Spleen (tissue), 11 donors: ENCODE results near the gene GLTP. TPM values are rescaled to one million over a fixed set of nuclear protein-coding genes. Genes with fewer than 3 reads are reported as not detected.

Experiments
- DNase-seq: peaks from one replicate; pipeline ENCODE4 v3.0.0-alpha.2; 2020
- H3K27ac ChIP-seq, 8 donors: fragments of 200-600 bp; sonication (generic) in 7 of 8; 1 replicate in 4 of 8; 2 replicates in 4 of 8; pipeline versions ENCODE4 v1.5.0 to v1.8.0; 2016 to 2021; ENCODE audit warnings: inconsistent platforms in 4 of 8, mild to moderate bottlenecking in 4 of 8, moderate library complexity in 1 of 8
- H3K27me3 ChIP-seq, 7 donors: fragments of 200-600 bp; sonication (generic) in 6 of 7; replicated peaks in 1 of 7; 1 replicate in 4 of 7; 2 replicates in 3 of 7; pipeline versions ENCODE4 v1.5.0 to v1.8.0; 2016 to 2021; ENCODE audit warnings: inconsistent platforms in 3 of 7, mild to moderate bottlenecking in 1 of 7
- H3K36me3 ChIP-seq, 6 donors: fragments of 200-600 bp; sonication (generic) in 5 of 6; 1 replicate in 4 of 6; 2 replicates in 2 of 6; pipeline versions ENCODE4 v1.5.0 to v1.8.0; 2016 to 2021; ENCODE audit warnings: inconsistent platforms in 2 of 6
- H3K4me1 ChIP-seq, 6 donors: fragments of 200-600 bp; sonication (generic) in 5 of 6; 1 replicate in 3 of 6; 2 replicates in 3 of 6; pipeline versions ENCODE4 v1.5.0 to v1.8.0; 2016 to 2021; ENCODE audit warnings: inconsistent platforms in 3 of 6
- H3K4me3 ChIP-seq, 8 donors: fragments of 200-600 bp; sonication (generic) in 7 of 8; 1 replicate in 4 of 8; 2 replicates in 4 of 8; pipeline versions ENCODE4 v1.5.0 to v1.8.0; 2016 to 2021; ENCODE audit warnings: inconsistent platforms in 4 of 8, mild to moderate bottlenecking in 4 of 8, moderate library complexity in 2 of 8
- H3K9me3 ChIP-seq, 8 donors: fragments of 200-600 bp; sonication (generic) in 7 of 8; 1 replicate in 4 of 8; 2 replicates in 4 of 8; pipeline versions ENCODE4 v1.5.0 to v1.8.0; 2016 to 2021; ENCODE audit warnings: inconsistent platforms in 4 of 8
- POLR2A ChIP-seq, 3 donors: fragments of 450-650 bp; IDR thresholded peaks; one replicate each; pipeline ENCODE4 v1.5.1; 2017; ENCODE audit warnings: antibody characterized with exemption in 3 of 3, mild to moderate bottlenecking in 1 of 3
- POLR2AphosphoS5 ChIP-seq, 3 donors: sonication (generic); formaldehyde crosslinking; IDR thresholded peaks; one replicate each; pipeline ENCODE4 v1.5.1; 2017; ENCODE audit warnings: antibody characterized with exemption in 3 of 3
- WGBS, 5 donors: extraction: QIAGEN DNeasy Blood & Tissue Kit in 3 of 5; methylation state at CpG; one replicate each; pipeline versions ENCODE4 v1.1.5 to v1.1.7; 2013 to 2018; 5-methylcytosine and 5-hydroxymethylcytosine counted together
- intact Hi-C: fragments of 100-400 bp; cut with DNase I; formaldehyde crosslinking; loops from one replicate; pipeline ENCODE4 v1.15.0; 2023; ENCODE audit warnings: low total_unique reads
- polyA plus RNA-seq, 3 donors: library from polyadenylated mRNA; stranded (reverse); fragments of 200-250 nt; gene quantifications; one replicate each; pipeline ENCODE4 v1.2.1, GENCODE V29; 2013
- total RNA-seq, 7 donors: library from RNA; depleted of rRNA in 3 of 7; stranded (reverse); fragments of >200 nt in 3 of 7; fragmentation: NEBNext Ultra II Directional in 4 of 7; extraction: Animal tissue kit (Norgen Biotek cat#: 25700) in 4 of 7; gene quantifications; one replicate each; pipeline versions ENCODE4 v1.1.0 to v1.2.1, GENCODE V29; 2016 to 2021
- TF ChIP-seq, protein P1 (sequence below), 11 experiments: fragments of 200-600 bp in 7 of 11; fragments of 450-650 bp in 4 of 11; sonication (generic) in 4 of 11; IDR thresholded peaks in 8 of 11; conservative IDR thresholded peaks in 3 of 11; 1 replicate in 7 of 11; 2 replicates in 4 of 11; pipeline versions ENCODE4 v1.4.0 to v1.8.0; 2016 to 2021; ENCODE audit warnings: antibody characterized with exemption in 11 of 11, inconsistent platforms in 4 of 11, mild to moderate bottlenecking in 1 of 11
- donor health status: healthy with polysubstance abuse.
- donor health status: DM: no; HTN: no; CAD: no; lungs with moderate emphysema.
- donor health status: DM: no; HTN: no; CAD: no.
- donor health status: Bipolar disorder and iron deficiency.
- donor health status: healthy.
- donor health status: DM: no; HTN: no; CAD: no.
- donor health status: DM: yes; HTN: yes; CAD: no.

Gene GLTP
- total and polyA plus RNA-seq, 10 donors = 25.6 to 45.5 (median 31.8) TPM

DNA sequence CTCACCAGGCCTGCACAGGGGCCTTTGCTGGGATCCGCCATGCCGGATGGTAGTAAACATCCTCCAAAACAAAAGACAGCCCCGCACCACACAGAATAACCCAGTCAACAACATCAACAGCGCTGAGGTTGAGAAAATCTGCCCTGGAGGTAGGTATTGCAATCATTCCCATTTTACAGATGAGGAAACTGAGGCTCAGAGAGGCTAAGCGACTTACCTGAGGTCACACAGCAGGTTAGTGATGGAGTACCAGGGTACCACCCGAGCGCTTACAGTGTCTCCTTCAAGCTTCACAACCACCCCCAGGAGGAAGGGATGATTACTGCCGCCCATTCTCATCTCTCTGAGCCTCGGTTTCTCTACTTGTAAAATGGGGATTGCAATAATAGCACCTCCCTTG, 62.1 kb downstream of the GLTP start:
- Histone ChIP-seq H3K4me1 (no peaks in the 10 kb centered on the region), H3K36me3 (no peaks in the 10 kb centered on the region), H3K27me3 (peaks cover 0 to 14% (median 0%) of the 10 kb centered on the region in 7 donors), H3K4me3 (no peak overlapping the region), H3K27ac (no peak overlapping the region), H3K9me3 (no peaks in the 10 kb centered on the region)
- intact Hi-C loops = no loop called here
- TF ChIP-seq POLR2A (IDR thresholded peaks at IDR 0.05) (no peak), POLR2AphosphoS5 (IDR thresholded peaks at IDR 0.05) (no peak)
- TF ChIP-seq, protein P1, sequence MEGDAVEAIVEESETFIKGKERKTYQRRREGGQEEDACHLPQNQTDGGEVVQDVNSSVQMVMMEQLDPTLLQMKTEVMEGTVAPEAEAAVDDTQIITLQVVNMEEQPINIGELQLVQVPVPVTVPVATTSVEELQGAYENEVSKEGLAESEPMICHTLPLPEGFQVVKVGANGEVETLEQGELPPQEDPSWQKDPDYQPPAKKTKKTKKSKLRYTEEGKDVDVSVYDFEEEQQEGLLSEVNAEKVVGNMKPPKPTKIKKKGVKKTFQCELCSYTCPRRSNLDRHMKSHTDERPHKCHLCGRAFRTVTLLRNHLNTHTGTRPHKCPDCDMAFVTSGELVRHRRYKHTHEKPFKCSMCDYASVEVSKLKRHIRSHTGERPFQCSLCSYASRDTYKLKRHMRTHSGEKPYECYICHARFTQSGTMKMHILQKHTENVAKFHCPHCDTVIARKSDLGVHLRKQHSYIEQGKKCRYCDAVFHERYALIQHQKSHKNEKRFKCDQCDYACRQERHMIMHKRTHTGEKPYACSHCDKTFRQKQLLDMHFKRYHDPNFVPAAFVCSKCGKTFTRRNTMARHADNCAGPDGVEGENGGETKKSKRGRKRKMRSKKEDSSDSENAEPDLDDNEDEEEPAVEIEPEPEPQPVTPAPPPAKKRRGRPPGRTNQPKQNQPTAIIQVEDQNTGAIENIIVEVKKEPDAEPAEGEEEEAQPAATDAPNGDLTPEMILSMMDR (IDR thresholded peaks at IDR 0.05 in 8 of 11, conservative IDR thresholded peaks at IDR 0.05 in 3 of 11) = no peak
- no peak for DNase-seq
- WGBS, 5 donors = 88 to 93% (median 89%) methylated on average over 9 of the region's 9 CpGs

DNA sequence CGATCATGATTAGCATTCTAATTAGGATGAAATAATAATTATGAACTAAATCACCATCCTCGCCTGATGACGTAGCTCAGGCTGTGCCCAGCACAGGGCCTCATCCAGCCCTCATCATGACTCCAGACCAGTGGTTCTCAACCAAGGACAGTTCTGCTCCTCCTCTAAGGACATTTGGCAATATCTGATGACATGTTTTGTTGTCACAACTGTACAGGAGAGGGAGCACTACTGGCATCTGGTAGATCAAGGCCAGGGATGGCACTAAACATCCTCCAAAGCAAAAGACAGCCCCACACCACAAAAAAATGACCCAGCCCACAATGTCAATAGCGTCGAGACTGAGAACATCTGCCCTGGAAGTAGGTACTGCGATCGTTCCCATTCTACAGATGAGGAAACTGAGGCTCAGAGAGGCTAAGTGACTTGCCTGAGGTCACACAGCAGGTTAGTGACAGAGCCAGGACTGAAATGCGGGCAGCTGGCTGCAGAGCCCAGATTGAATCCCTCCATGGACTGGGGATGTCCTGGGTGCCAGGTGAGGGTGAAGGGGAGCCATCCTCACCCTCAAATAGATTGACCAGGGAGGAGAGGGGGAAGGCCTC, 62.6 kb downstream of the GLTP start:
- intact Hi-C loops = no loop called here
- TF ChIP-seq, protein P1 (IDR thresholded peaks at IDR 0.05 in 8 of 11, conservative IDR thresholded peaks at IDR 0.05 in 3 of 11) = no peak
- no peak overlapping the region for H3K27ac ChIP-seq
- no peak for DNase-seq
- H3K27me3 ChIP-seq = peaks cover 0 to 14% (median 0%) of the 10 kb centered on the region in 7 donors
- WGBS, 5 donors = 85 to 93% (median 91%) methylated on average over 8 of the region's 8 CpGs
- H3K9me3 ChIP-seq = no peaks in the 10 kb centered on the region
- no peaks in the 10 kb centered on the region for H3K4me1 ChIP-seq
- H3K4me3 ChIP-seq = no peak overlapping the region
- no peaks in the 10 kb centered on the region for H3K36me3 ChIP-seq

DNA sequence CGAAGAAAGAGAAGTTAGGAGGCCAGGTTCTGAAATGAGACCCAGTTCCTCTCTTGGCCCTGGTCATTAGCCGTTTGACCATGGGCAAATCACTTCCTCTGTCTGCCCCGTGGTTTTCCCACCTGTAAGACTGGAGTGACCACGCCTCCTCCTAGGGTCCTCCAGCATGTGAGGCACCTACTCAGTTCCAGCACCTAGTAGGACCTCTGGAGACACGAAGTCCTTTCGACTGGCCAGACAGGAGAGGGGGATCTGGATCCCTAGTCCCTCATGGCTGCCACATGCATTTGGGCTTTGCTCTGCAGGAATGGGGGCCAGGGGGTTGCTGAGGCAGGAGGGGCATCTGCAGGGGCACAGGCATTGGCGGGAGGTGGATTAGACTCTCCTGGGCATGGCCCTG, 63.5 kb downstream of the GLTP start:
- Histone ChIP-seq H3K27ac (no peak overlapping the region), H3K9me3 (no peaks in the 10 kb centered on the region), H3K4me3 (no peak overlapping the region), H3K4me1 (no peaks in the 10 kb centered on the region), H3K36me3 (no peaks in the 10 kb centered on the region), H3K27me3 (peaks cover 0 to 14% (median 0%) of the 10 kb centered on the region in 7 donors)
- 60 to 76% (median 70%) methylated on average over 6 to 7 of the region's 7 CpGs for WGBS, 5 donors
- no peak for TF ChIP-seq POLR2A (IDR thresholded peaks at IDR 0.05)
- TF ChIP-seq POLR2AphosphoS5 (IDR thresholded peaks at IDR 0.05) = no peak
- intact Hi-C loops = no loop called here
- DNase-seq = no peak

DNA sequence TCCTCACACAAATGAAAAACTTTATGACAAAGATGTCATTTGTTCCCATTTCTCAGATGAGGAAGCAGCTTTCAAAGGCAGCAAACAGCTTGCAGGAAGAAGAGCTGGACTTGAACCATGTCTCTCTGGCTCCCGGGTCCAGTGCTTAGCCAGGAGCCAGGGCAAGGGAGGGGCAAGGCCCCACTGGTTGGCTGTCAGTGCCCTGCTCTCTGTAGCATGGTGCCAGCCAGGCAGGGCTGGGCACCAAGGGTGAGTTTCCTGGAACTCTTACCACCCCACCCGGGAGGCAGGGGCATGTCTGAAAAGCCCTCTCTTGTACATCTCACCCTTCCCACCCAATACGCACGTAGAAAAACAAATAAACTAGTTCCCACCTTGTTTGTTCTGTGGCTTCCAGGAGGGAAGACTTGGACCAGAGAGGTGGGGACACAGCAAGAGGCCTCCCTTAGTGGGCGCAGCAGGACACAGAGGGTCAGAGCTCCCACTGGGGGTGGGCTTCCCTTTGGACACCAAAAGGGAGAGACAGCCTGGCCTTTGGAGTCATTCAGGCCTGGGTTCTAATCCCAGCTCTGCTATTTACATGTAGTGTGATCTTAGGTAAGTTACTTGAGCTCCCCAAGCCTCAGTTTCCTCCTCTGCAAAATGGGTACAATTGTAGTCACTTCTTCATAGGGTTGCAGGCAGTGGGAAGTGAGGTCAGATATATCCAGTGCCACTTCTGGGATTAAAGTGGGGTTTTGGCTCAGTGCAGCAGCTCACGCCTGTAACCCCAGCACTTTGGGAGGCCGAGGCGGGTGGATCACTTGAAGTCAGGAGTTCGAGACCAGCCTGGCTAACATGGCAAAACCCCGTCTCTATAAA, 64.4 kb downstream of the GLTP start:
- Histone ChIP-seq H3K4me3 (no peak overlapping the region), H3K9me3 (no peaks in the 10 kb centered on the region), H3K27ac (no peak overlapping the region), H3K27me3 (peaks cover 0 to 14% (median 0%) of the 10 kb centered on the region in 7 donors), H3K36me3 (no peaks in the 10 kb centered on the region), H3K4me1 (no peaks in the 10 kb centered on the region)
- WGBS, 5 donors = 76 to 86% (median 79%) methylated on average over 10 of the region's 10 CpGs
- TF ChIP-seq POLR2A (IDR thresholded peaks at IDR 0.05) (no peak), POLR2AphosphoS5 (IDR thresholded peaks at IDR 0.05) (no peak)
- TF ChIP-seq, protein P1 (IDR thresholded peaks at IDR 0.05 in 8 of 11, conservative IDR thresholded peaks at IDR 0.05 in 3 of 11) = no peak
- intact Hi-C loops = no loop called here
- DNase-seq = no peak
